Stimulated activated CD8-positive, alpha-beta memory T cell treated with anti-CD3 and anti-CD28 coated beads, Interleukin-2, amount 100 ng/mL, for 1 hour (primary cell): Measurements from ENCODE around the gene IGF2BP2.
"Not testable (repeated sequence)": the region's sequence is repeated elsewhere in the genome, so short reads cannot be mapped to it uniquely, and the experiment has no call there.

ENCODE experiments used
- DNase-seq, 2 donors: peaks; one replicate each; pipeline ENCODE4 v3.0.0-alpha.2; 2020; ENCODE audit warnings: low read depth in 2 of 2

IGF2BP2 gene

DNA sequence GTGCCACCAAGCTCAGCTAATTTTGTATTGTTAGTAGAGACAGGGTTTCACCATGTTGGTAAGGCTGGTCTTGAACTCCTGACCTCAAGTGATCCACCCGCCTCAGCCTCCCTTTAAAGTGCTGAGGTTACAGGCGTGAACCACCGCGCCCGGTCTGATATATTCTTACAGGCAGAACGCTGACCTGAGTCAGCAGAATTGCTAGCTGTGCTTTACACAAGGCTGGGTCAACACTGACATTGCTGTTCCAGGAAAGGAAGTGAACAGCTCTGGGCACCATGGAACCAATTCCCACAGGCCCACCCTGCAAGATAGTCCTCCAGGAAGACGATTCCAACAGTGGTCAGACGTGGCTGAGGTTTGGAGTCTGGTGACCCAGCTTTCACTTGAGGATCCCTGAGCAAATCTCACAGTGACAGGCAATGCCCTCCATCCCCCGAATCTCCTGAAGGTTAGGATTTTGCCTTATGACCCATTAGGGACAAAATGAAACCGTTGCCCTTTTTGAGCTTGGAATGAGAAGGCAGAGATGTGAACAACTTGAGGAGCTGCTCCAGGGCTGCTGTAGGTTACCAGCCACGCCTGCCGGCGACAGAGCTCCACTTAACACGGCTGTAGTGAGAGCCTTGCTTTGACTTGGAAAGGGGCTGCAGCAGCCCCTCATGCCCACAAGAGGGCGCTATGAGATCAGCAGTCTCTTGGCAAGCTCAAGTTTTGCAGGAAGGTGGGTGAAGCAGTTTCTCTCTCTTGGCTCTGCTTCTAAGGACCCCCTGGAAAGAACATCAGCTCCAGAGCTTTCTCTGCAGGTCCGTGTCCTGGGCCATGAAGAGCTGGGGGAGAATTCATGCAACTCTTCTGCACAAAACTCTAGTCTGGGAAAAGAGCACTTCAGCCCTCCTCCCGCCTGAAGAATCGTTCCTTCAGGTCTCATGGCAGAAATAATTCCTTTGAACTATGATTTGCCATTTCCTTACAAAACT, 164.6 kb downstream of the IGF2BP2 start:
- peak; percentile 8 to 28 for DNase-seq

DNA sequence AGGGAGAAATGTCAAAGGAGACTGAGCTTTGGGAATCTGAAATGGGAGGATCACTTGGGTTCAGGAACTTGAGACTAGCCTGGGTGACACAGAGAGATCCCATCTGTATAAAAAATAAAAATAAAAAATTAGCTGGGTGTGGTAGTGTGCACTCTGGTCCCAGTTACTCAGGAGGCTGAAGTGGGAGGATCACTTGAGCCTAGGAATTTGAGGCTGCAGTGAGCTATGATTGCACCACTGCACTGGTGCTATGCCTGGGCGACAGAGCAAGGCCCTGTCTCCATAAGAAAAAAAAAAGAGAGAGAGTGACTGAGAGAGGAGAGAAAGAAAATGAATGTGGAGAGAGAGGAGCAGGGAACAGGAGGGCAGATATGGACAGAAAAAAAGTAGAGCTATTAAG, 165.9 kb downstream of the IGF2BP2 start:
- no peak for DNase-seq

DNA sequence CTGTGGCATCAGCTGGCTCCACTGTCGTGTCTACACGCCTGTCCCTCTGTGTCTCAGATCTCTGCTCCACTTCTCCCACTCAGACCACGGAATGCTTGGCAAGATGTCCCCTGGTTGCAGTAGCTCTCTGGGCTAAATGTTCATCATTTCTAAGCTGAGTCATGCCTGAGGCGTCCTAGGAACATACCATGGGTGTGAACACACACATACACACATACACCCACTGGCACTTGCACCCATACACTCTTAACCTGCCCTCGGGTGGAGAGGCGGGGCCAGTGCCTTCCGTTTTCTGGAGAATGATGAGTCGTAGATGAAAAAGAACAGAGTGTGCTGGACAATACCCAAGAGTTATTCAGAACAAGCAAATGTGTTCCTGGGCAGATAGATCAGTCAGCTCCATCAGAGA, 166.3 kb downstream of the IGF2BP2 start:
- no peak for DNase-seq

DNA sequence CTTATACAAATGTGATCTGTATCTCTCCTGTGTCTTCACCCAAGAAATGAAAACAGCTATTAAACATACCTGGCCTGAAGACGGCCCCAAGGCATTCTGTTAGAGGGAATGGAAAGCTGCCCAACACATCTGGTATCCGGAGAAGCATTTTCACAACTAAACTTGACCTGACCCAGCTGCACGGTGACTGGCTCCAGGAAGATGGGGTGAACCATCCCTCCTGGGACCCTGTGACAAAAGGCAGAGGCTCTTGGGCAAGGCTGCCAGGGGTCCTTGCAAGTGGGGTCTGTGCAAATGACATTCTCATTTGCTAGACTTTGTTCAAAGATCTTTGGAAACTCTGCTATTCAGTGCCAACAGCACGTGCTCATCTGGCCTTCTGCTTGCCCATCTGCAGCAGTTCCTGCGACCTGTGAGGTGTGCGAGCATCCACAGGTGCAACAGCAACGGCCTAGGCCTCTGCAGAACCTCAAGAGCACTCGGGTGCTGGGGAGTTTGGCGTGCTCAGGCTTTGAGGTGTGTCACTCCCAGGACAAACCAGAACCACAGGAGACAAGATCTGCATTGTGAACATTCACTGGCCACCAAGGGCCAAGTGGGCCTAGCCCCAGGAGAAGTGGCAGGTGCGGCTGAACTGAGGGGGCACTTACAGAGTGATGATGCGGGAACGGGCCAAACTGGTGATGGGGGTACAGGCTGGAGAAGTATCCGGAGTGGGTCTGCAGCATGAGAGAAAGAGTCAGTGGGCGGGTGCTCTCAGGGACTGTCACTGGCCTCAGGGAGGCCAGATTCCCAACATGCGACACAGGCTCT, 166.9 kb downstream of the IGF2BP2 start:
- no peak for DNase-seq

DNA sequence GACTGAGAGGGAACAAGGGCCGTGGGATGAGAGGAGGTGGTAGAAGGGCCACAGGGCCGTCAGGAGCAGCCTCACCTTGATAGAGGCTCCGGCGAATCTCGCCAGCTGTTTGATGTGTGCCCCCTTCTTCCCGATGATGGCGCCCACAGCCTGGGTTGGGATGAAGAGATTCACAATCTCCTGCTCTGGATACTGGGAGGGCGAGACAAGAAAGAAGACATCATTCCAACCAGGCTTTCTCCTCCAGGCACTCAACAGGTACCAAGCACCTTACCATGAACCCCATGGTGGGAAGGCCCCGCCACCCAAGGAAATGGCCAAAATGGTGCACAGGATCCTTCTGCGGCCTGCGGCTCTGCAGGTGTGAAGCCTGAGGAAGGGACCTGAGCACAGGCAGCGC, 167.6 kb downstream of the IGF2BP2 start:
- DNase-seq = no peak

DNA sequence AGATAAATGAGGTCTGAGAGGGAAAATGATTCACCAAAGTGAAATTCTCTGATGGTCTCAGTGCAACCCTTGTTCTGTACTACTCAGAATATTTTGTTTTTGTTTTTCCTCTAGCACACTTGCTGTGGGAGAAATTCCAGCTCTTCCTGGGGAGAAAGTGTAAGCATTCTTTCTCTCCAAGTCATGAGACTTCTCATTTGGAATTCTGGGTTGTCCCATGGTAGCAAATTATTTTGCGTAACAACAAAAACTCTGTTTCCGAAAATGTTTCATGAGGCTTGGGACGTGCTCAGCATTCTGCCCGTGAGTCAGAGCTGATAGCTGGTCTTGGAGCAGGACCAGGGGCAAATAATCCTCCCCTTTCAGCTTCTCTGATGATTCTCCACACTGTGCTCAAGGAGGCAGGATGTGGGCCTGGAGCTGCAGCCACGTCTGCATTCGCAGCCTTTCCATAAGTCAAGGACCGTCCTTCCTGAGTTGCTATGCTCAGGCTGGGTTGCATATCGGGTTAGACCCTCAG, 168.5 kb downstream of the IGF2BP2 start:
- DNase-seq = no peak

DNA sequence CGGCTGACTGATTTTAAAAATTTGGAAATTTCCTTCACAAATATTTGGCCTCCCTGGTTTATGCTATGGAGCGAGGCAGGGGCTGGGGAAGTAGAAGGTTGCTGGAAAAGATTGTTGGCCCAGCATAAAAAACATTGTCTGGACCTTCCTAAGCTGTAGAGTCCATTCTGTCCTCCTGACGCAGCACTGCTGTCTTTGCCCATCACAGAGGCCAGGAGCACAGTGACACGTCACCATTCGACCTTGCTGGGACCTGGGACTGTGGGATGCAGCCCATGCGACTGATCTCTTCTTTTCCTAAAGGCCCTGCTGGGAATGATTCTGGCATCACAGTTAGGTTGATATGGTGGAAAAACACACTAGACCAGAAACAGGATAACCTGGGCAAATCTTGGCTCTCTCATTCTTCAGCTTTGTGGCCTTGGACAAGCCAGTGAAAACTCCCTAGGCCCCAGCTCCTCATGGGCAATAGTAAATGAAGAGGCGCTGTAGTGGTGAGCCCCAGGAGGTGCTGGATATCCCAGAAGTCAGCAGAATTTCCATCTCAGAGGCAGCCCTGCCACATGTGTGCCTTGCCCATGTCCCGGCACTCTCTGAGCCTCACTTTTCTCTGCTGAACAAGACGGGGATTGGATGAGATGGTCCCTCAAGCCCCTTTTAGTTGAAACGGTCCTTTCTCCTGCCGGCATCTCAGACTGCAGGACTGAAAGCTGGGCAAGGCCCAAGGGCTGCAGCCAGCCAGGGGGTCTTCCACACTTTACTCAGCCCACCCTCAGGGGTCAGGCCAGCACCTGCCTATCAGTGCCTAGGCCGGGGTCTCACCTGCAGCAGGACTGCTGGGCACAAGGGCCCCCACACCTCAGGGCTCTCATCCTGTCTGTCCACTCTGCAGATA, 169.2 kb downstream of the IGF2BP2 start:
- DNase-seq = no peak

DNA sequence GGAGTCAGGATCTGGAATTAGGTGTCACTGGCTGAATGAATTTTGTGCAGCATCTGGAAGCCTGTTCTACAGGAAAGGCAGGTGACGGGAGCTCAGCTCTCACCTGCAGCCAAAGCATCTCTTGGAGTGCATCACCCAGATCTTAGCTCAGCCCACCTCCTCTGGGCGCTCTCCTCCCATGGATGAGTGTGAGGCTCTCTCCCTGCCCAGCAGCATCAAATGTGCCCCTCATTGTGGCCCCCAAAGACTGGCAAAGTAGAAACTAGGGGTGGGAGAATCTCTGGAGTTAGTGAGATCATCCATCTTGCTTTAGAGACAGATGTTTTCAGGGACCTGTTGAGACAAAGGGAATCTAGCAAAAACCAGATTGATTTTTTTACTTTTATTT, 170.1 kb downstream of the IGF2BP2 start:
- no peak for DNase-seq

DNA sequence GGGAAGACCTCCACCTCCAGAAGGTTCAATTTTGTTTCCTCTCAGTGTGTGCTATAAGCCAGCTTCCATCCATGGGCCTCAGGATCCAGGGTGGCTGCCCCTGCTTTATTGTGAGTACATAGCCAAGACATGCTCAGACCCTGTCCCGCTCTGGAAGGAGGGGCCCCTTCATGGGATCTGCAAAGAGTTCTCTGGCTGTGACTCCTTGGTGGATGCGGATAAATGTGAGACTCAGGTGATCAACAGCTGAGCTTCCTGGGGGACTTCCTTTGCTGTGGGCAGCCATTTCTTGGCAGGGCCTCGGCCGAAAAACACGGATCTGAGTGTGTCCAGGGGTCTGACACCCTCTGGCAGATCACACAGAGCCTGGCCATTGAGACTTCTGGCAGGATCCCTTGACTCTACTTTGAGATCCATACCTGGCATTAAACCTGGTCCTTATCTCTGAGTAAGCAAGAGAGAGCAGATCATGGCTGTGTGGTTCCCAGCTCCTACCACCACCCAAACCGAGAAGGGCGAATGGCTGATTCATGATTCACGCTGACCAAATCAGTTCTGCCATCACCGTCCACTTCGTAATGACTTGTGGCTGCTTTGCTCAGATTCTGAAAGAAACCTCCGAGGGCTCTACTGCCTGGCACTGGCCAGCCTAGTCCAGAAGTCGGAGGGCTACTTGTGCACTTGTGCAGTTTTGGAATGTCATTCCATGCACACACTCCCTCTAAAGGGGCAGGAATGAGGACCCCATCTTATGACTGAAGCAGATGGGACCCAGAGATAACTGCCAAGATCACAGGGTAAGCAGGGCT, 170.7 kb downstream of the IGF2BP2 start:
- no peak for DNase-seq

DNA sequence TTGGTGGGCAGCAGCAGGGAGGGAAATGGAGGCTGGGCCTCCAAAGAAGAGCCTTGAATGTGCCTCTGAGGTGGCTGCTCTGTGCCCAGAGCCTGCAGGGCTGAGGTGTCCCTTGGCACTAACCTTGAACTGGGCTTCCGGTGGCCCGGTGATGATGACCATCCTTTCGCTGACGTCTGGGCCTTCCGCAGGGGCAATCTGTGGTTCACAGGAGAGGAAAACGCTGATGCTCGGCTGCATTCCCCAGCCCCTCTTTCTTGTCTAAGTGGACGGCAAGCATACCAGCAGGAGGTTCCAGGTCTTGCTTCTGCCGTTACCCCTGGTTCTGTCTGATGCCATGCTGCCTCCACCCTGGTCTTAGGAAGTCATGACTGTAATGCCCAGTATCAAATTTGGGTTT, 172.9 kb downstream of the IGF2BP2 start:
- no peak for DNase-seq

DNA sequence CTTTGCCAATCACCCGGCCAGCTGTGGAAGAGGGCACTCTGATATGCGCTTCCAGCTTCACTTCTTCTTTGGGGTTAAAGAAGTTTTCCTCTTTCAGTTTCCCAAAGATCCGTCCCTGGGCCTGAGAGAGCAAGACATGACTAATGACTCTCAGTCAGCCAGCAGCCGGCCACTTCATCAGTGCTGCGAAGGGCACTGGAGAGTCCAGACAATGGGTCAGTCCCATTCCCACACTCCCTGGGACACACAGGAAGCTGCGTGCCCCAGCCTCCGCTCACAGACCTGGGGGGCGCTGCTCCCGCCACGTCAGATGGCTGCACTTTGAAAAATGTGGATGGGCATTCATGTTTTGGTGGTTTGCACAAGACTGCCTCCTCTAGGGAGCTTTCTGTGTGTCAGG, 175.4 kb downstream of the IGF2BP2 start:
- no peak for DNase-seq

DNA sequence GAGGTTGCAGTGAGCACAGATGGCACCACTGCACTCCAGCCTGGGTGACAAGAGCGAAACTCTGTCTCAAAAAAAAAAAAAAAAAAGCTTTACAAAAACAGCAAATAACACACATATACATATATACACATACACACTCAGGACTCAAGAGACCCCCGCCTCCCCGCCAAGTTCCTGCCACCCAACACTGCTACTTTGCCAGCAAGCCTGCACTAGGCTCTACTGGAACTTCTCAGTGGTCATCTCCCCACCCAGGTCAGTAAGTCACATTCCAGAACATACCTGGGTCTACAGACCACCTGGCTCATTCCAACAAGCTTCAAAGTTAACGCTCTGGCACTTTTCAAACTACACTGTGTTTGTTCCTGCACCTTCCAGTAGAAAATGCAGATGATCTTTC, 176.4 kb downstream of the IGF2BP2 start:
- no peak for DNase-seq

DNA sequence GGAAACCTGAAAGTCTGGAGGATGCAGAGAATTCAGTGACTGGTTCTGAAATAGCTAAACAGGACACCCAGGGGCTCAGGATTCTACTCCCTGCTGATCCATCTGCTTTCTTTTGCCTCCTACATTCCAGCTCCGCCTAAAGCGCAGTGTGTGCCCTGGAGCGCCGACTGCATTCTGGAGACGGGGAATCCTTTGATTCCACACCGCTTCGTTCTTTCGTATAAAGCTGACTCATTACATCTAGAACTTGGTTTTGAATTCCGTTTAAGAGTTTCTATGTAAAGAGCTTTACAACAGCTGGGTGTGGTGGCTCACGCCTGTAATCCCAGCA, 177.0 kb downstream of the IGF2BP2 start:
- no peak for DNase-seq

DNA sequence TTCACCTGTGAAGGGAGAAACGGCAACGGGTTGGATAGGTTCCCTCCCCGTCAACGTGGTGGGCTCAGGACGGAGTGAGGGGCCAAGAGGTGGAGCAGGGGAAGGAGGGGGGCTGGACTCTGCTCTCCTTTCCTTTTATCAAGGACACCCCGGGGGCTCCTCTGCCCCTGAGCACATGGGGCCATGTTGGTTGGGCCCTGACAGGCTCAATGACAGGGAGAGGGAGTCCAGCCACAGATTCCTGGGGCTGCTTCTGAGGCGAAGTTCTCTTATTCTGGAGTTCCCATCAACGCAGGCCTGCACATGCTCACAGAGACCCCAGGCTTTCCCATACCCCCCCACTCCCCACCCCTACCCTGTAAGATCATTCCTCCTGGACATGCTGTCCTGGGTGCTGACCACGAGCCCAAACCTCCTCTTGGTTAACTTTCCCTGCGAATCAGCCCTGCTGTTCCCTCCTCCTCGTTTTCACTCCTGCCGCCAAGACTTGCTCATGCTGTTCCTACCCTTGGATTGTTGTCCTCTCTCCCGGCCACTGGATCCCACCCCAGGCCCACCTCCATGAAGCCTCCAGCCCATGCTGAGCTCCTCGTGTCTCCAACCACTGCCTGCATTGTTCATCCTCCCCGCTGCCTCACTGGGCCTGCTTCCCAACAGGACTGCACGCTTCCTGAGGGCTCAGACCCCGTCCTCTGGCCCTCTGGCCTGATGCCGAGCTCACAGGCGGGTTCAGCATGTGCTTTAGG, 177.5 kb downstream of the IGF2BP2 start:
- DNase-seq = no peak

DNA sequence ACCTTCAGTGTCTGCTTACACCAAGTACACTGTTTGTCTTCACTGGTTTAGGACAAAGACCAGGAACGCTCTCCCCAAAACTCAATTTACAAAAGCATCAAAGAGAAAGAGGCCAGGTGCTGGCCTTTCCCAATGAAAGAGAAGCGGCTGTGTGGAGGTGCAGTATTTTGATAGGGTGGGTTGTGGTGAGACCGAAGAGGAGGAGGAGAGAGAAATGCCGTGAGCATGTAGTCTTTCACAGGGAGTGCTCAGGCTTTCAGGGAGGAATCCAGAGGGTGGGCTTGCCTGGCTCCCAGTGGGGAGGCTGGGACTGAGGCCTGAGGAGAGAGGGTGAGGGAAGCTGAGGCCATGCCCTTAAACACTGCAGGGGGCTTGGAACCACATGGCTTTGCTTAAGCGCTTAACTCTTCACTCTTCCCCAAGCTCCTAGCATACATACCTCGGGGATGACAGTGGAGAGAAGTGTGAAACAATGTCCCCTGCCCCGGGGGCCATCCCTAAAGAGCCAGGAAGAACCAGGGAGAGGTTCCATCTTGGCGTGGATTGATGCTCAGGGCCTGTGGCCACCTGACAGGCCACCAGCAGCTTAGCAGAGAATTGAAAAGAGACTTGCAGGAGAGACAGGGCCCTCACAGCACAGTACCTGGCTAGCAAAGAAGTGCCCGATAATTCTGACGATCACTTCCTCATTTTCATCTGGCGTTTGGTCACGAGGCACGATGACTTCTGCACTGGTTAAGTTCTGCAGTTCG, 178.3 kb downstream of the IGF2BP2 start:
- DNase-seq = no peak

DNA sequence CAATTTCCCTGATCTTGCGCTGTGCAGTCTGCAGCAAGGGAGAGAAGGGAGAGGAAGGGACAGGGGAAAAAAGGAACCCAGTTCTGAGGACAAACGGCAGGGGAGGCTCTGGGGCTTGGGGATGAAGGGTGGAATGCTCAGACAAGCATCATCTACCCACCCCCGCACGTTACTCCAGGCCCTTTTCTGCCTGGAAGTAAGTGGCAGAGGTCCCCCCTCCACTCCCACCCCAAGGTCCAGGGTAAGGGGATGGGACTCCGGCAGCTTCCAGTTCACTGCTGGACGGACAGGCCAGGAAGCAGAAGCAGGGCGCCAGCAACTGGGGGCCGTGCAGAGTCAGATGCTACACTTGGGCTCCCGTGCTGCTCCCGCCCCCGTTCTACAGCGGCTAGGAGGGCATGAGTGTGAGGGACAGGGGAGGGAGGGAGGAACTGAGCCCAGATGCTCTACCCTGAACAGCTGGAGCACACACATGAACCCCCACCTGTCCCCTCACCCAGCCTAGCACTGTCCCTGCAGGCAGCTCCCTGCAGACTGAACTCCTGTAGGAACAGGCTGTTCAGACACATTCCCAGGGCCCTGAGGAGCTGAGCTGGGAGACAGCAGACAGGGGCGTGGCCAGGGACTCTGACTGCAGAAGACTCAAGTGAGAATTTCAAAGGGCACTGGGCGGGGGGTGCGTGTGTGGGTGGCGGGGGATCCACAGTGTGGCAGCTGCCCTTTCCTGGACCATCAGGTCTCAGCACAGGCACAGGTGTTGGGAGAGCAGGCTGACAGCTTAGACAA, 179.1 kb downstream of the IGF2BP2 start:
- no peak for DNase-seq

DNA sequence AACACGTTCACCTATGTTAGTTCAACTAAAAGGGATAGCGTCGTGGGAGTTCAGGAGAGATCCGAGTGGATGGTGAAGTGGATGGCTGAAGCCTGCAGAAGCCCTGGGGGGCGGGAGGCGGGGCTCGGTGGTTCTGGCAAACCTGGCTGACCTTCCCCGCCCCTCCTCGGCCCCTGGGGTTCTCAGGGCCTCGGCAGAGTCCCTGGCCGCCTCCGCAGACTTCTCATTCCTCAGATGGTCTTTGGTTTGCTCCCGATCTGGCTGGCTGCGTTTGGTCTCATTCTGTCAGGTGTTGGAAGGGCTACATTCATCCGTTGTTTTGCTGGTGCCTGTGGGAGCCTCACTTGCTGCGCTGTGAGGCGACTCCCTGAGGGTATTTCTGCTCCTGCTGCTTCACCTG, 179.7 kb downstream of the IGF2BP2 start:
- not testable (repeated sequence) for DNase-seq

DNA sequence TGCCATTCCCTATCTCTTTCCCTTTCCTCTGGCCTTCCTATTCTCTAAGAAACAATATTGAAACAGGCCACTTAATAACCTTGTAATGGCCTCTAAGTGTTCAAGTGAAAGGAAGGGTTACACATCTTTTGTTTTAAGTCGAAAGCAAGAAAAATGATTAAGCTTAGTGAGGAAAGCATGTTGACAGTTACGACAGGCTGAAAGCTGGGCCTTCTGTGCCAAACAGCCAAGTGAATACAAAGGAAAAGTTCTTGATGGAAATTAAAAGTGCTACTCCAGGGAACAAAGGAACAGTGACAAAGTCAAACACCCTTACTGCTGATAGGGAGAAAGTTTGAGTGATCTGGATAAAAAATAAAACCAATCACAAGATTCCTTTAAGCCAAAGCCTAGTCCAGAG, 184.5 kb downstream of the IGF2BP2 start:
- DNase-seq = no peak
